NCI-H2227 (cell line): ENCODE measurements around the gene ARL11.
A peak's percentile ranks its signal among the peaks of the same experiment; 100 is the strongest.
"Not testable (repeated sequence)": the region's sequence is repeated elsewhere in the genome, so short reads cannot be mapped to it uniquely, and the experiment has no call there.

Source experiments
- DNase-seq: peaks from one replicate; lab custom pipeline; 2025; ENCODE audit not compliant: unreplicated experiment; lab: John Stamatoyannopoulos, UW

Gene ARL11

GRCh38 chr13:49612042-49612441 is 16.3 kb upstream of the ARL11 start:
- not testable (repeated sequence) for DNase-seq

- DNase-seq: no peak
Observed at GRCh38 chr13:49615836-49616675, 12.3 kb upstream of the ARL11 start.

GRCh38 chr13:49616676-49617065 is 11.6 kb upstream of the ARL11 start:
- no peak for DNase-seq

GRCh38 chr13:49620170-49620621 is 8.1 kb upstream of the ARL11 start:
- DNase-seq: peak; percentile 45

- no peak for DNase-seq
Observed at GRCh38 chr13:49622174-49622946, 5.9 kb upstream of the ARL11 start.

GRCh38 chr13:49624229-49624628 is 4.1 kb upstream of the ARL11 start:
- no peak for DNase-seq

- DNase-seq: no peak
Observed at GRCh38 chr13:49625392-49626079, 2.8 kb upstream of the ARL11 start.

- DNase-seq: no peak
Observed at GRCh38 chr13:49629196-49629938, 1.1 kb downstream of the ARL11 start.

GRCh38 chr13:49629947-49630346 is 1.6 kb downstream of the ARL11 start:
- DNase-seq: no peak

GRCh38 chr13:49630580-49630979 is 2.3 kb downstream of the ARL11 start:
- no peak for DNase-seq

GRCh38 chr13:49632156-49632555 is 3.8 kb downstream of the ARL11 start:
- DNase-seq: no peak

- no peak for DNase-seq
Observed at GRCh38 chr13:49633710-49634109, 5.4 kb downstream of the ARL11 start.

- DNase-seq: no peak
Observed at GRCh38 chr13:49635599-49636433, 7.5 kb downstream of the ARL11 start.

- DNase-seq: no peak
Observed at GRCh38 chr13:49636705-49637104, 8.4 kb downstream of the ARL11 start.

- DNase-seq: no peak
Observed at GRCh38 chr13:49638030-49638743, 9.9 kb downstream of the ARL11 start.

- no peak for DNase-seq
Observed at GRCh38 chr13:49638744-49639072, 10.4 kb downstream of the ARL11 start.

- DNase-seq: no peak
Observed at GRCh38 chr13:49641801-49642291, 13.5 kb downstream of the ARL11 start.

GRCh38 chr13:49643035-49643646 is 14.8 kb downstream of the ARL11 start:
- no peak for DNase-seq

GRCh38 chr13:49645451-49645850 is 17.1 kb downstream of the ARL11 start:
- no peak for DNase-seq
